ENCODE data around the gene PLCB4. TPM values are rescaled to one million over a fixed set of nuclear protein-coding genes. Genes with fewer than 3 reads are reported as not detected.

PLCB4 gene
- total RNA-seq, 2 experiments from 2014 or later, result not detected

GRCh38 chr20:9424551-9424950, 355.7 kb downstream of the PLCB4 start:
- Histone ChIP-seq H4K20me1 (ENCODE audit: insufficient read depth, low read length) (no peaks in the 10 kb centered on the region), H3K4me2 (ENCODE audit: low read length) (no peak overlapping the region), H3K4me1 (ENCODE audit: insufficient read depth, low read length, poor library complexity, severe bottlenecking) (no peaks in the 10 kb centered on the region), H3K79me2 (ENCODE audit: insufficient read depth, low read depth, low read length) (no peaks in the 10 kb centered on the region), H3K9me3 (ENCODE audit: low read length) (no peaks in the 10 kb centered on the region), H3K36me3 (ENCODE audit: insufficient read depth, low read length) (no peaks in the 10 kb centered on the region), H3K4me3 (ENCODE audit: low read depth, low read length, poor library complexity, severe bottlenecking) (no peak overlapping the region), H2AFZ (ENCODE audit: low read length) (no peak overlapping the region), H3K9me2 (ENCODE audit: insufficient read depth, low read length) (no peaks in the 10 kb centered on the region), H3K27ac (ENCODE audit: low read depth, low read length, poor library complexity, severe bottlenecking) (no peak overlapping the region)
- DNase-seq (ENCODE audit: low spot score), result no peak
- intact Hi-C loops (cut with micrococcal nuclease; ENCODE audit: unreplicated experiment), result no loop called here
- ChIA-PET CTCF (ENCODE audit: unreplicated experiment) (no interaction called here), POLR2A (interaction anchor here (1.1 kb wide), 1 partner anchor 24 kb away, joined by 7 read pairs; no protein-coding TSS in a partner anchor)
- no TSS peak for BruUV-seq (replicated peaks)
- TF ChIP-seq EZH2phosphoT487 (IDR thresholded peaks at IDR 0.05; ENCODE audit: borderline replicate concordance, low read depth, low read length) (no peak), CTCF (conservative IDR thresholded peaks at IDR 0.05; ENCODE audit: low read length) (no peak)

DNA sequence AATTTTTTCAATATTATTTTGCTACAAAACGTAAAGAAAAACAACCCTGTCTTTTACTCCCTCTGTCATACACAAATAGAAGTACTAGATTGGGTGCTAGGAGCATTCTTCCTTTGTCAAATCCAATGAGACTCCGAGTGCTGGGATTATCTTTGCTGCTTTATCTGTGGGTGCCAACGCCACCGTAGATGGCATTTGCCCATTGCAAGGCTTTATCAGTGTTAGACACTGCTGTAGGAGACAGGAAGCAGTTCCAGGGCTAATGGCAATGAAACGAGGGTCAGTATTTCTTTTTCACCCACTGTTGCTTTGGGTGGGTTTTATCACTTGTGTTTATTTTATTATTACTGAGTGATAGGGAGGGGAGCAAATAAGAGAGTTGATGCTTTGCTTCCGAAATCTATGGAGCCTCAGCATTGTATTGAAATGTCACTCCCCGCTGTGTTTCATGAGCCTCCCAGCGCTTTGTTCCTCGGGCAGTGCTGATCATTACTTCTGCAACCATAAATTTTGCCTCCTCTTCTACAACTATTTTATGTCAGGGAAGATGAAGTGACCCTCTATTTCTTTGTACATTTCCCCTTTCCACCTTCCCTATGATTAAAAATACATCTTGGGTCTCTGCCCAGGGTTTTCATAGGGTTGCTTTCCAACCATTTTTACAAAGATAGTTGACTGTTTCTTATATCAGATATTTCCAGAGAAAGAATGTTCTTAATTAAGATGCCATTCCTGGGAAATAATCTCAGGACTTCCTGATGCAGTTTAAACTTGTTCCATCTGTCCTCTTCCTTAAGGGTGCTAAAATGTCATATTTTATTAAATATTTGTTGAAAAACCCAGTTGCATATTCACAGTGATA, 358.8 kb downstream of the PLCB4 start:
- no peak overlapping the region for H2AFZ ChIP-seq (ENCODE audit: low read length)
- H3K9me2 ChIP-seq (ENCODE audit: insufficient read depth, low read length), result no peaks in the 10 kb centered on the region
- TF ChIP-seq EZH2phosphoT487 (IDR thresholded peaks at IDR 0.05; ENCODE audit: borderline replicate concordance, low read depth, low read length) (no peak), CTCF (conservative IDR thresholded peaks at IDR 0.05; ENCODE audit: low read length) (no peak)
- no peaks in the 10 kb centered on the region for H4K20me1 ChIP-seq (ENCODE audit: insufficient read depth, low read length)
- H3K4me3 ChIP-seq (ENCODE audit: low read depth, low read length, poor library complexity, severe bottlenecking), result no peak overlapping the region
- ChIA-PET POLR2A (no interaction called here), CTCF (ENCODE audit: unreplicated experiment) (no interaction called here)
- H3K27ac ChIP-seq (ENCODE audit: low read depth, low read length, poor library complexity, severe bottlenecking), result no peak overlapping the region
- no peaks in the 10 kb centered on the region for H3K36me3 ChIP-seq (ENCODE audit: insufficient read depth, low read length)
- H3K9me3 ChIP-seq (ENCODE audit: low read length), result no peaks in the 10 kb centered on the region
- H3K4me2 ChIP-seq (ENCODE audit: low read length), result no peak overlapping the region
- BruUV-seq (replicated peaks), result no TSS peak
- no peaks in the 10 kb centered on the region for H3K4me1 ChIP-seq (ENCODE audit: insufficient read depth, low read length, poor library complexity, severe bottlenecking)
- H3K79me2 ChIP-seq (ENCODE audit: insufficient read depth, low read depth, low read length), result no peaks in the 10 kb centered on the region
- intact Hi-C loops (cut with micrococcal nuclease; ENCODE audit: unreplicated experiment), result no loop called here
- no peak for DNase-seq (ENCODE audit: low spot score)

DNA sequence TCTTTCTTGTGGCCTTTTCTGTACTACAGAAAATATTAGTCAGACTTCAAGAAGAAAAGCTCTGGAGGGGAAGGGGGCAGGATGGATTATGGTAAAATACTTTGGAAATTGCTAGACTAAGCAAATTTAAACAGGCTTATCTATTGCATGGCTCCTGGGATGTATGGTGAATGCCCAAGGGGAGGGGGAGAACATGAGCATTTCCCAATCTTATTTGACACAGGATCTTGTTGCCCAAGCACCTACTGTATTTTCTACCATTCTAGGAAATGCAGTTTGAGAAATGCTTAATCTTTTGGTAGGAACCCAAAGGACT, 359.4 kb downstream of the PLCB4 start:
- Histone ChIP-seq H3K9me2 (ENCODE audit: insufficient read depth, low read length) (no peaks in the 10 kb centered on the region), H3K4me1 (ENCODE audit: insufficient read depth, low read length, poor library complexity, severe bottlenecking) (no peaks in the 10 kb centered on the region), H3K9me3 (ENCODE audit: low read length) (no peaks in the 10 kb centered on the region), H3K4me2 (ENCODE audit: low read length) (no peak overlapping the region), H2AFZ (ENCODE audit: low read length) (no peak overlapping the region), H4K20me1 (ENCODE audit: insufficient read depth, low read length) (no peaks in the 10 kb centered on the region), H3K4me3 (ENCODE audit: low read depth, low read length, poor library complexity, severe bottlenecking) (no peak overlapping the region), H3K27ac (ENCODE audit: low read depth, low read length, poor library complexity, severe bottlenecking) (no peak overlapping the region), H3K79me2 (ENCODE audit: insufficient read depth, low read depth, low read length) (no peaks in the 10 kb centered on the region), H3K36me3 (ENCODE audit: insufficient read depth, low read length) (no peaks in the 10 kb centered on the region)
- CTCF ChIA-PET (ENCODE audit: unreplicated experiment), result no interaction called here
- no TSS peak for BruUV-seq (replicated peaks)
- TF ChIP-seq EZH2phosphoT487 (IDR thresholded peaks at IDR 0.05; ENCODE audit: borderline replicate concordance, low read depth, low read length), result no peak
- TF ChIP-seq CTCF (conservative IDR thresholded peaks at IDR 0.05; ENCODE audit: low read length), result no peak
- DNase-seq (ENCODE audit: low spot score), result no peak
- intact Hi-C loops (cut with micrococcal nuclease; ENCODE audit: unreplicated experiment), result no loop called here
- POLR2A ChIA-PET, result no interaction called here

Data from OCI-LY7 (cell line).